Measurements from ENCODE around the gene AK5. TPM values are rescaled to one million over a fixed set of nuclear protein-coding genes. Genes with fewer than 3 reads are reported as not detected.
"Not testable (repeated sequence)": the region's sequence is repeated elsewhere in the genome, so short reads cannot be mapped to it uniquely, and the experiment has no call there.

Gene AK5
- polyA plus RNA-seq, 2 of the 4 experiments (the other 2 are of a cell fraction) = 4.9 to 6.1 TPM

- Histone ChIP-seq H3K4me3 (no peak overlapping the region), H3K4me2 (no peak overlapping the region), H3K4me1 (no peaks in the 10 kb centered on the region), H3K27ac (no peak overlapping the region), H3K9me3 (no peaks in the 10 kb centered on the region)
- DNase-seq (ENCODE audit: low read depth in 1 of 2, low spot score in 1 of 2) (no peak), FAIRE-seq (no peak), ATAC-seq (no peak)
- ChIA-PET POLR2A (no interaction called here), CTCF (interaction anchor here (0.7 kb wide), 1 partner anchor 66 kb away, joined by 3 read pairs; no protein-coding TSS in a partner anchor)
- TF ChIP-seq ZFP36 (IDR thresholded peaks at IDR 0.05; ENCODE audit: borderline replicate concordance, partially characterized antibody) (no peak), MAZ (IDR thresholded peaks at IDR 0.05; ENCODE audit: borderline replicate concordance, low read depth, low read length) (no peak), CEBPB (IDR thresholded peaks at IDR 0.05) (no peak), CBX2 (IDR thresholded peaks at IDR 0.05; ENCODE audit: borderline replicate concordance, low read depth) (no peak), ESRRA (IDR thresholded peaks at IDR 0.05; ENCODE audit: borderline replicate concordance, low read length) (no peak), ZNF302 (CRISPR knock-in tag; IDR thresholded peaks at IDR 0.05) (no peak), PBX3 (IDR thresholded peaks at IDR 0.05) (no peak), CHD4 (IDR thresholded peaks at IDR 0.05; ENCODE audit: borderline replicate concordance) (no peak), ZC3H11A (IDR thresholded peaks at IDR 0.05) (no peak), RAD21 (conservative IDR thresholded peaks at IDR 0.05 in 1 of 2, IDR thresholded peaks at IDR 0.05 in 1 of 2) (no peak), HOXB5 (CRISPR knock-in tag; IDR thresholded peaks at IDR 0.05) (no peak), HES2 (IDR thresholded peaks at IDR 0.05) (no peak), TFCP2L1 (CRISPR knock-in tag; IDR thresholded peaks at IDR 0.05) (no peak)
- WGBS (ENCODE audit: missing lambda C conversion rate) = 62% methylated on average over 8 of the region's 8 CpGs
These were observed 27.2 kb downstream of the AK5 start for GRCh38 chr1:77308889-77309621.

- Histone ChIP-seq H3K9me3 (no peaks in the 10 kb centered on the region), H3K4me3 (no peak overlapping the region), H3K4me1 (no peaks in the 10 kb centered on the region), H3K4me2 (no peak overlapping the region), H3K27ac (no peak overlapping the region)
- ChIA-PET POLR2A (no interaction called here), CTCF (no interaction called here)
- 60% methylated on average over 3 of the region's 3 CpGs for WGBS (ENCODE audit: missing lambda C conversion rate)
- TF ChIP-seq MAFK (IDR thresholded peaks at IDR 0.05; ENCODE audit: partially characterized antibody) (no peak), ELK1 (IDR thresholded peaks at IDR 0.05; ENCODE audit: low read depth, low read length) (no peak), MAZ (IDR thresholded peaks at IDR 0.05; ENCODE audit: borderline replicate concordance, low read depth, low read length) (no peak)
- ATAC-seq (no peak), DNase-seq (ENCODE audit: low read depth in 1 of 2, low spot score in 1 of 2) (no peak), FAIRE-seq (no peak)
These were observed 29.1 kb downstream of the AK5 start for GRCh38 chr1:77310924-77311323.

GRCh38 chr1:77312364-77312763 is 30.5 kb downstream of the AK5 start:
- H3K4me3 ChIP-seq; POLR2A ChIA-PET; ATAC-seq; H3K4me1 ChIP-seq; H3K4me2 ChIP-seq; H3K9me3 ChIP-seq; FAIRE-seq; DNase-seq (ENCODE audit: low read depth in 1 of 2, low spot score in 1 of 2); H3K27ac ChIP-seq; CTCF ChIA-PET: not testable (repeated sequence)
- 79% methylated on average over 4 of the region's 5 CpGs for WGBS (ENCODE audit: missing lambda C conversion rate)

- DNase-seq (ENCODE audit: low read depth in 1 of 2, low spot score in 1 of 2) (peak; percentile 3 to 27), FAIRE-seq (no peak), ATAC-seq (peak; percentile 82 to 91)
- Histone ChIP-seq H3K4me2 (no peak overlapping the region), H3K4me1 (no peaks in the 10 kb centered on the region), H3K4me3 (no peak overlapping the region), H3K9me3 (no peaks in the 10 kb centered on the region), H3K27ac (peak overlapping the region in 1 of 2 experiments; percentile 56; a peak in 1 of 6 replicates)
- WGBS (ENCODE audit: missing lambda C conversion rate) = 72% methylated on average over 8 of the region's 8 CpGs
- POLR2A ChIA-PET = interaction anchor here (0.5 kb wide), 1 partner anchor 10 kb away, joined by 3 read pairs; no protein-coding TSS in a partner anchor
- peak; percentile 23; the same call in 1 of the 3 replicates for TF ChIP-seq CTCF (IDR thresholded peaks at IDR 0.05)
- peak in 1 of 2 experiments; percentile 24; a peak in 1 of 5 replicates for TF ChIP-seq RAD21 (conservative IDR thresholded peaks at IDR 0.05 in 1 of 2, IDR thresholded peaks at IDR 0.05 in 1 of 2)
- TF ChIP-seq ZNF302 (CRISPR knock-in tag; IDR thresholded peaks at IDR 0.05) = no peak
- peak; percentile 33; the same call in 1 of the 3 replicates for TF ChIP-seq SMC3 (IDR thresholded peaks at IDR 0.05)
- CTCF ChIA-PET = interaction anchor here (0.6 to 0.7 kb wide), 2 partner anchors 219 to 263 kb away, joined by 3 read pairs; no protein-coding TSS in a partner anchor
These were observed 31.7 kb downstream of the AK5 start for GRCh38 chr1:77313491-77313890.

Measured in A549 (cell line).